ENCODE data around the gene PTPRE.

The PTPRE gene

GRCh38 chr10:128105383-128105782 is 198.5 kb downstream of the PTPRE start:
- no peak for DNase-seq

- no peak for DNase-seq
Observed at GRCh38 chr10:128109707-128110106, 202.8 kb downstream of the PTPRE start.

DNA sequence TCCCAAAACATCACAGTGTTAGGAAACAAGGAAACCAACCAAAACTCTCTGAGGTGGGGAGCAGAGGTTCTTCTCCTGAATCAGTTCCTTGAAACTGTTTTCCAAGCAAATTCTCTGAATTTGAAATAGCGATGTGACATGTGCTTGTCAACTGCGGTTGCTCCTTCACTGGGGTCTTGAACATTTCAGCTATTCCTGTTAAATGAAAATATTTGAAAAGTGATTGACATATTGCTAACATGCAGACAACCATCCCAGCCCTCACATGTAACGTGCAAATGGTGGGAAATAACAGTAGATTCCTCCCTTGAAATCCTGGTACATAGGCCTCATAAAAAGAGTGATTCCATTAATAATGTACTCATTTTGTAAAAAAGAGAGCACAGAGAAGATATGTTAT is 203.4 kb downstream of the PTPRE start:
- no peak for DNase-seq

DNA sequence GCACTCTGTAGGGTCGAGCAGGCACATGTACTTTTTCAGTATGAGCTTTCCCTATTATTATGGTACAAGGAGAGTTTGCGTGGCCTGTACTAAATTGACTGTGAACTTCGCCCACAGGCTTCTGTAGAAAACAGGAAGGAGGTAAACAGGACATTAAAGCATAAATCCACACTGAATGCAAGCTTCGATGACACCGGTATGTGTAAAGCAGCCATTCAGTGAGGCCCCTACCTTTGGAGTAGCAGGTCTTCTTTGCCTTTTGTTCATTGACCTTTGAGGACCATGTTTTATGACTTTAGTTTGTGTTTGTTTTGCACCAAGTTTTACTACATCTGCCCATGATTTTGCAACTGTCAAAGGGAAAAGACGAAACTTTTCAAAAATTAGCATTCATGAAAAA is 204.8 kb downstream of the PTPRE start:
- DNase-seq, result no peak

- DNase-seq, result no peak
Observed at GRCh38 chr10:128113026-128113425, 206.1 kb downstream of the PTPRE start.

GRCh38 chr10:128114901-128115300 is 208.0 kb downstream of the PTPRE start:
- no peak for DNase-seq

GRCh38 chr10:128115356-128115755 is 208.5 kb downstream of the PTPRE start:
- DNase-seq, result no peak

DNA sequence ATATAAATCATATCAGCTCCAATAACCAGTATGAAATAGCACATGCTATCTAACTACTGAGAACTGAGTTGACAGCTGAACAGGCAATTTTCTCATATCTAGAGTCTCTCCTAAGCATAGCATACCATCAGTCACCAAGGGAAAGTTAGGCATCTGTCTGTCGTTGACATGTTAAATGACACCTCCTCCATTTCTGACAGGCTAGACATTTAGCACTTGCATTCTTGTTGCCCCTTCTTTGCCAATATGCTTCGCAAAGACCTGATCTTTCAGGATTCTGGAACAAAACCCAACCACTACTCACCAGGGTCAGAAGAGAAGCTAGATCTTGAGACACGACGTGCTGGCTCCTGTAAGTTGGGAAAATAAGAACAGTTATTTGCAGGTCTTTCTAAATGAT is 209.3 kb downstream of the PTPRE start:
- no peak for DNase-seq

DNA sequence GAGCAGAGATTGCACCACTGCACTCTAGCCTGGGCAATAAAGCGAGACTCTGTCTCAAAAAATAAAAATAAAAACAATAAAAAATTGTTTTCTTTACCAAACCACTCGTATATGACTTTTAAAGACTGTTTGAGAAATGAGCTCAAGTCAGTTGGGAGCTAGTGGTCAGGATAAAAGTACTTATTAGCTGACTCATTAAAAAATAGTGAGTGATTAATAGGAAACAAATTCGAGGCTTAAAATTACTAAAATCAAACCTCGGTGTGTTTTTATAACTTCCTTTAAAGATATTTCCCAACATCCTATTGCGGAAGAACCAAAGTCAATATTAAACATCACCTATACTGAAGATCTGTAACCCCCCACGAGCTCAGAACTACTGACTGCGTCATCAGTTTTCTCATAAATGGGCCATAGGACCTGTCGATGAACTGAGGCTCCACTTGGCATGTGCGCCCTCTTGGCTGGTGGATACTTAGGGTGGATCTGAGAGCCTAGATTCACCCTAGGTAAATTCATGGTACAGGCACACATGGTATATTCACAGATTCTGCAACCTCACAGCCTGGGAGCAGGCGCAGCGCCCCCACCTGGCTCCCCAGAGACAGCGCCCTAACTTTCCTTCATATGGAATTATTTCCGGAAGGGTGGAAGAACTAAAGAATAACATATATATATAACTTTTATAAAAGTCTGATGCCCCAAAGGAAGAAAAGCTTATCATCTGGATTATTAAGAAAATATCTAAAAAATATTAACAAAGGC is 210.1 kb downstream of the PTPRE start:
- DNase-seq, result no peak

DNA sequence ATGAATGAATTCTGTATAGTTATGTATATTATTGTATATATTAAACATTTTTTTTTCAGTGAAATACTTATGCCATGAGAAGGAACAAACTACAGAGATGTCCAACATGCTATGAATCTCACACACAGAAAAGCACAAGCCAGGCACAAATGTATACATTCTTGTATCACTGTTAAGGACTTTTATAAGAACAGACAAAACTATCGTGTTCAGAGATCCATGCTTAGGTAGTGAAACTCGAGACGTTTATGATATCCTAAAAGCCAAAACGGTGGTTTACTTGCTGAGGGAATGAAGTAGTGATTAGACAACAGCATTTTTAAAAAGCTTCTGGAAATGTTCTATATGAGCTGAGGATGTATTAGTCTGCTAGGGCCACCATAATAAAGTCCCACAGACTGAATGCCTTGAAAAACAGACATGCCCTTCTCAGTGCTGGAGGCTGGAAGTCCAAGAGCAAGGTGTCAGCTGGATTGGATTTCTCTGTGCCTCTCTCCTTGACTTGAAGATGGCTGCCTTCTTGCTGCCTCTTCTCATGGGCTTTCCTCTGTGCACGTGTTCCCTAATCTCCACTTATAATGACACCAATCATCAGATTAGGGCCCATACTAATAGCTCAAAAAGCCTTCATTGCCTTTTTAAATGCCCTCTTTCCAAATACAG is 215.0 kb downstream of the PTPRE start:
- DNase-seq, result no peak

DNA sequence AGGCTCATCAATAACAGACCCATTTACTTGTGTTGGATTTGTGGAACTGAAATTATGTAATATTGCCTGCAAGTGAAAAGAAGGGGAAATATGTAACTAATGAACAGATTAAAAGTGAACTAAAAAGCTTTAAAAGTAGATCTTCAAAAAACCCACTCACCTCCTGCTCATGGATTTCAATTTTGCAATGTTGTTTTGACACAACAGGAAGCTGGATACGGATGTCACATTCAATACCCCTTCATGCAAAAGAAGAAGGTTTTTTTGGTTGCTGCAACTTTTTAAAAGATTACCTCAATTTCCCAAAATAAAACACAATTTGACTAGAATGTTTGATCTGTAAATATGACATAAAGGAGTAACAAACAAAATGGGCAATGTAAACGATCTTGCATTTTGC is 216.0 kb downstream of the PTPRE start:
- DNase-seq, result no peak

DNA sequence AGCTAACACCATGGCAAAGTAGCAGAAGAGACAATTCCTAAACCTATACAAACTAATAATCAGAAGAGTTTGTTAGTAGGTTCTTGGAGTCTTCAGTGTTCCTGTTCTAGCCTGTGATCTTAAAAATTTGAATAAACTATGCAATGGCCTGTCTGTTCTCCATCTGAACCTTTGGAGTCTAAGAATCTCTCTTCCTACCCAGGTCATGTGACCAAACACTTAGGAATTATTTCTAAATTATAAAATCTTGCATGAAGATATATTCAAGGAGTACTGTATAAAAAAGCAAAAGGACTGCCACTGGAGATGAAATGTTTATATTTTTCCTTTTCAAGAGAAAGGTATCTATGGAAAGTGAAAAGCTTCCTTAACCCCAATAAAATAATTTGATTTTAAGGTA is 216.9 kb downstream of the PTPRE start:
- no peak for DNase-seq

- no peak for DNase-seq
Observed at GRCh38 chr10:128124813-128125403, 218.0 kb downstream of the PTPRE start.

DNA sequence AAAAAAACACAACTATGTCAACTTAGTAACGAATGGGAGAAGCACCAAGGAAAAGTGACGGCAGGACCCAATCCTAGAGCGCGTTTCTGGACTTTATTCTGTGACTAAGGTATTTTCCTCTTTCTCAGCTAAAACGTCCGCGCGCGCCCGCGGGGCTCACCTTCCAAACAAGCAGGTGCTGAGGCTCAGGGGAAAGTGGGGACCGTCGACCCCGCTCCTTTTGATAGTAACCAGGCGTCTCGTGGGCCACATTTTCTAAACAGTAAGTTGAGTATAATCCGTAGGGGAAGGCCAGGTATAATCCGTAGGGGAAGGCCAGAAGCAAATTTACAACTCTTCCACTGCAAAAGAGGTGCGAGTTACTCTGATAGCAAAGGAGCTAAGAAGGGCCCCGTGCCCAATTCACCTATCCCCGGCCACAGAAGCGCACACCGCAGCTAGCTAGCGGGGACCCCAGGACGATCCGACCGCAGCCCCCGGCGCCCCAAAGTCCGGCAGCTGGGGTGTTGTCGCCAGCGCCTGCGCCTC is 218.6 kb downstream of the PTPRE start:
- no peak for DNase-seq

GRCh38 chr10:128125944-128126764 is 219.3 kb downstream of the PTPRE start, which contains the start of gene MKI67:
Gene MKI67, minus strand, starts transcription at chr10:128126423. Its CDS starts 756 bp downstream, at chr10:128125667.
- DNase-seq, result peak; percentile 38

- DNase-seq, result no peak
Observed at GRCh38 chr10:128128582-128128981, 221.7 kb downstream of the PTPRE start.

DNA sequence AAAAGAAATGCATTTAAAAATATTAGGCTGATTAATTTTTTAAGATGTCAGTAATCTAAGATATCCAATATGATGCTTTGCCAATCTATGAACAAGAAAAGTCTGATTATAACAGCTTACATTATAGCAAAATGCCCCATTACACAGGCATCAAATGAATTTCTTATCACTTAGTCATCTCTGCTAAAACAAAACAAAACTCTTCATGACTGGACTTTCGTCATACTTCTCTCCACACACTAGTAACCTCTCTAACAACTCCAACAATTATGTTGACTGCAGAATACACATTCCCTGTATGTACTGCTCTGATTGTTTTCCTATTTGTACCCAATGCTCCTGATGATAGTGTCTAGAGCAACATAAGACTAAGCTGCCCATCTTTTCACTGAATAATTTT is 223.1 kb downstream of the PTPRE start:
- no peak for DNase-seq
